Esophagus mucosa (tissue), 1 donor: ENCODE results near the gene KSR1. TPM values are rescaled to one million over a fixed set of nuclear protein-coding genes. Genes with fewer than 3 reads are reported as not detected.
"Not testable (repeated sequence)": the region's sequence is repeated elsewhere in the genome, so short reads cannot be mapped to it uniquely, and the experiment has no call there.

Source experiments
- ATAC-seq: fragments of 200-7000 bp; cut with Tn5 transposase; one replicate; pipeline ENCODE4 v1.9.1; 2020
- total RNA-seq: library from RNA; stranded (reverse); gene quantifications from one replicate; pipeline ENCODE4 v1.2.4, GENCODE V29; 2023
- donor health status: DM: yes; HTN: yes; CAD: no.

Gene KSR1
- total RNA-seq, 1 donor from 2014 or later, result 31.0 TPM

DNA sequence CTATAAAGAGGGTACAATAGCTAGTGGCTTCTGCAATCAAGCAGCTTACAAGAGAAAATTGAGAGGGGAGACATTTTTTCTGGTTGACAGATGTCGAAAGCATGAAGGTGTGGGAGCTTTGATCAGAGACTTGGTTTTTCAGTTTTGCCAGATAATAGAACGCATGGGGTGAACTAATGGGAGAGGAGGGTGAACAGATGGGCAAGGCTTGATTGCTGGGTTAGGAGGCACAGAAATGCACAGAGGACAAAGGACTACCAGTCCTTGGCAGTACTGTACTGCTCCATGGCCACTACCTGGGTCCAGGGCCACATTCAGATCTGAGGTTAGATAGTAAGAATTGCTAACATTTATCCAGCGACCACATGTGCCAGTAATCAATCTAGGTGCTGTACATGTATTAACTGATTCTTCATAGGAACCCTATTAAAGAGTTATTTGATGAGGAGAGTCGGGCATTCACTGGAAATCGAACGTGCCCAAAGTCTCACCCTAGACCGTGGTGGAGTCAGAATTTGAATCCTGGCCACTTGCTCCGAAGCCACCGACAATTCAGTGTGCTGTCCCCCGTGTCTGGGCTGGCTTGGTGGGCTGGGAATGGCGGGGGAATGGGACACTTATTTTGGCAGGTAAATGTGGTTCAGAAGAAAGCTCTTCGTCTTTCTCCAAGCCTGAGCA is 873 bp upstream of the KSR1 start:
- ATAC-seq, result no peak

DNA sequence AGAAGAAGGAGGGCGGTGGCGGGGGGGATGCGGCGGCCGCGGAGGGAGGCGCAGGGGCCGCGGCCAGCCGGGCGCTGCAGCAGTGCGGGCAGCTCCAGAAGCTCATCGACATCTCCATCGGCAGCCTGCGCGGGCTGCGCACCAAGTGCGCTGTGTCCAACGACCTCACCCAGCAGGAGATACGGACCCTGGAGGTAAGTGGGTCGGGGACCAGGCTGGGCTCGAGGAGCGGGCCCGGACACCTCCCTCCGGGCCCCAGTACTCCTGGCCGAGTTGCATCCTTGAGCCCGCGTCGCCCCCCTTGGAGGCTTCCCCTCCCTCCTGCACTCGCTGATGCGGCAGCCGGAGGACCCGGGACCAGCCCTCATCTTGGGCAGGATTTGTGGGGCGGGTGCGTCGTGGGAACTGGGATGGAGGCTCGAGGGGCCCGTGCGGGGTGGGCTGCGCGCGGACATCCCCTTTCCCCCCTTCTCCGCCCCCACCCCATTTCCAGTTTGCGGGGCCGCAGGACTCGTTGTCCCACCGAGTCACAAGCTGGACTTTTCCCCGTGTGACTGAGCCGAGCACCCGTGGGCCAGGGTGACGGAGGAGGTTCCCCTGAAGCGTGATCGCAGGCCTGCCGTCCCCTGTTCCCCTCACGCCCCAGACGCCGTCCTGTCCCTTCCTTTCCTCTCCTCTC is 572 bp downstream of the KSR1 start:
- ATAC-seq, result no peak

DNA sequence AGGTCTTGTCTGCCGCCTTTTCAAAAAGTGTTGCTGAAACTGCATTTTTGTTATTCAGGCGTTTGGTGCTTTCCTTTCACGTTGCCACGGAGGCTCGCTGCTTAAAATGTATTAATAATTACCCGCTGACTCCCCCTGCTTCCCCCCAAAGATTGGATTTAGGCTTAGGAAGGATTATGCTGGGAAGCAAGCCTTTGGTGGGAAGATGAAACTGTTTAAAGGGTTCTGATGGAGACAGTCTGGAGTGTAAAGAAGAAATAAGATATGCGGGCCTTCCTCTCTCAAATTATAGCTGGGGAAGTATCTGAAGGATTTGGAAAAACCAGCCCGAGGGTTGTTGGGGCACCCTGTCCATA is 1.1 kb downstream of the KSR1 start:
- no peak for ATAC-seq

DNA sequence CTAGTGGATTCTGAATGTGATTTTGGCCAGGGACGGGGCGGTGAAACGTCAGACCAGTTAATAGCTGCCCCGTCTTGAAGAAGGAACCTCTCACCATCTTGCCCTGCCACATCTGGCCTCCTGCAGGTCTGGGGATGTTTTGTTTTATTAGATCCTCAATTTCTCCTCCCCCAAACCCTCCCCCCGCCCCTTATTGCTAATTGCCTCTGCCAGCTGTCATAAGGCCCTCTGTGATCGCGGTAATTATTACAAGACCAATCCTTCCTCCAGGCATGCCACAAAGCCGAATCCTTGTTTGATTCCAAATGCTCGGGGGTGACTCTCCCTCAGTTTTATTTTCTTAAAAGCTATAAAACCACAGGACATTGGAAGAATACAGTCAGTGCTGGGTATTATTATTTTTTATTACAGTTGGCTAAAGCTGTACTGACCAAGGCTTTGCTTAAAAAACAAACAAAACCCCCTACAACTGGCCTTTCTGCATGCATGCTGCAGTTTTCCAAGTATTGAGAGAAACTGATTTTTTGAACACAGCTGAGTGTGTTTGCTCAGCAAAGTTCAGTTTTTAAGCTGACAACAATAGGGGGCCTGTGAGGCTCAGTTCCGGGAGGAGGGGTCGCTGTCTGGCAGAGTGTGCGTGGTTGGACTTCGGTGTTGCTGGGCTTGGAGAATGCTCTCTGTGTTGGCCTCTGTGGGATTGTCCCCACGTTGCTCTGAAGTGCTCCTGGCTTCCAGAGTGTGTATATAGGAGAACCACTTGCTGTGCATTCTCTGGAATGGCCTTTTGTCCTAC is 1.7 kb downstream of the KSR1 start:
- ATAC-seq, result no peak

DNA sequence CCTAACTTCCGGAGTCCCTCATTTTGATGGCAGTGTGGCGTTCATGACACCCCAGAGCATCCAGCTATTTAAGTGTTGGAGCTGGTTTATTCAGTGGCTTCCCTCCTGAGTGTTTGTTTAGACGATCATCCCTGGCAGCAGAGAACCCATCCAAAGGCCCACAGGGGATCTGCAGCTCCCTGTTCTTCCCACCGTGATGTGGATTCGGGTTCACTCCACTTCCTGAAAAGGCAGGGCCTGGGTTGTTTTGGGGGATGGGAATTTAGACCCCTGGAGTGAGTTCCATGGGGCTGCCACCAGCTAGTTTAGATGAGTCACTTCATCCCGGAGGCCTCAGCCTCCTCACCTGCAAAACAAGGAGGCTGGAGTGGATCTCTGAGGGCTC is 2.3 kb downstream of the KSR1 start:
- no peak for ATAC-seq

DNA sequence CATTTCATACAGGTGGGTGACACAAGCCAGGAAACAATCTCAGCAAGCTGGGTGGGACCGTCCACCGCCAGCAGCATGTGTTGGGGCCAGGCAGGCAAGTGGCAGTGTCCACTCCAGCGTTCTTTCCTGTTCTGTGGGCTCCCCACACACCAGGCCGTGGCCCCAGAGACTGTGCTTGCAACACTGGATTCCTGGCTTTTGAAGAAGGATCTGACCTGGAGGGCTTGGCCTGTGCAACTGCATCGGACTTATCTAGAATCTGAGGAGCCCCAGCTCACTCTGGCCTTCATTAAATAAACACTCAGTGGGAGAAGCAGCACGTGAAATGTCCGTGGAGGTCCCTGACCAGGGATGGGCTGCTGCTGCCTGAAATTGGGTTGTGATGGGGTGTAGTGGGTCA is 3.2 kb downstream of the KSR1 start:
- no peak for ATAC-seq

DNA sequence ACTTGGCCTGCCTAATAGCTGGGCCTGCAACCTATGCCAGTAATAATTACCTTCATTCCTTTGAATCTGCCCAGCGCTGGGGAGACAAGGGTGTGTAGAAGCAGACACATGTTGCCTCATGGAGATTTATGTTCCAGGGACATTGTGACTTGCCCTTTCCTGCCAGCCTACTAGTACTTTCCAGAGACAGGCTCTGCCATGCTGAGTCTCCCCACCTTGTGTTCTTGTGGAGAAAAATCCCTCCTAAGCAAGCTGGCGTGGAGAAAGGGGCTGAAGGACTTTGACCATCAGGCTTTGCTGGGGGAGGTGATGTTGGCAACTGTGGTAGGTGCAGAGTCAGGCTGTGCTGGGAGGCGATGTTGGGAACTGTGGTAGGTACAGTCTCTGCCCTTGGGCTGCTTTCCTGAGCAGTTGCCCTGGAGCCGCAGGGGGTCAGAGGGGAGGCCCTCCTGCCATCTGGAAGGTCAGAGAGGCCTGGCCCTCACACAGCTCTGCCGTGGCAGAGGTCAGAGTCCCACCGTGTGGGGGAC is 4.0 kb downstream of the KSR1 start:
- no peak for ATAC-seq

DNA sequence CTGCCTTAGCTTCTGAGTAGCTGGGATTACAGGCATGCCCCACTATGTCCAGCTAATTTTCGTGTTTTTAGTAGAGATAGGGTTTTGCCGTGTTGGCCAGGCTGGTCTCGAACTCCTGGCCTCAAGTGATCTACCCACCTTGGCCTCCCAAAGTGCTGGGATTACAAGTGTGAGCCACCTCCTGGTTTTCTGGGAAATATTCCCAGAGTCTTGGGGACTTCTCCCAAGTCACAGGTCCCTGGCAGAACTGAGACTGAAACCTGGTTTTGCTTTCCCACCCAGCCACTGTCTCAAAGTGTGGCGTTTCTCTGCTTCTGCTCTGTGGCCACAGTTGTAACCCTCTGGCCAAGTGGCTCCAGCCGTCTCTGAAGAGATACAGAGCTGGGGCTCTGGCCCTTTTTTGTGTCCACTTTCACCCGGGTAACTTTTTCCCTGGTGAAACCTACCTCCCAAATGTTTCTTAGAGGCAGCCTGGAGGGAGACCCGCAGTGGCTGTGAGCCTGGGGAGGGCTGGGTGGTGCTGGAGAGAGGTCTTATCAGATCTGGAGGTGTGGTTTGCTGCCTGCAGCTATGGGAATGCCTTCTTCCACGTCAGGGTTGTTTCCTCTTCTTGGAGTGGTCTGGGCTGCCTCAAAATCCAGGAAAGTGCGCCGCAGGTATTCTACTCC is 5.1 kb downstream of the KSR1 start:
- no peak for ATAC-seq

DNA sequence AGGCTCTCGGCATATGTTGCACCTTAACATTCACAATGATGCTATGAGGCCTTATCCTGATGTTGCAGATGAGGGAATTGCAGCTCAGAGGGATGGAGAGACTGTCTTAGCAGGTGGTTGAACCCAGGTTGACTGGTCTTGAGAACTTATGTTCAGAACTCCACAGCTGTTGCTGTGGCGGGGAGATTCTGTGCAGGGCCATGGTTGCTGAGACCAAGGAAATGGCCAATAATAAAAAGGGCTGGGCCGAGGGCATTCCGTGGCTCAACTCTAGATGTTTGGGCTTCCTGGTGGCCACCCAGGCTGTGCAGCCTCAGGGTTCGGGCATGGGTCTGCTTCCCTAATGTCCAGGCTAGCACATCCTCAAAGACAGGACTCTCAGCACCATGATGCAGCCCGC is 5.9 kb downstream of the KSR1 start:
- no peak for ATAC-seq

DNA sequence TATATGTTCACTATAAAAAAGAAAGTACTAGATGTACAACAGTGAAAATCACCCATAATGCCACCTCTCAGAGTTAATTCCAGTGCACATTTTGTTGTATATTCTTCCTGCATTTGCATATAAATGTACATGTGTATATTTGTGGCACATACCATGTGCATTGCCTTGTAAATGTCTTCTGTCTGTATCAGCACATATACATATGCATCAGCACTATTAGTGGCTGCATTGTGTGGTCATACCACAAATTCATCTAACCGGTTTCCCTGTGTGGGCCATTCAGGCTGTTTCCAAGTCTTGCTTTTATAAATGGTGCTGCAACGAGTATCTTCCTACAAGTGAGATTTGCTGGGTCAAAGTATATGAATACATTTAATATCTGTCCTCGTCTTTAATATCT is 6.5 kb downstream of the KSR1 start:
- ATAC-seq, result no peak

DNA sequence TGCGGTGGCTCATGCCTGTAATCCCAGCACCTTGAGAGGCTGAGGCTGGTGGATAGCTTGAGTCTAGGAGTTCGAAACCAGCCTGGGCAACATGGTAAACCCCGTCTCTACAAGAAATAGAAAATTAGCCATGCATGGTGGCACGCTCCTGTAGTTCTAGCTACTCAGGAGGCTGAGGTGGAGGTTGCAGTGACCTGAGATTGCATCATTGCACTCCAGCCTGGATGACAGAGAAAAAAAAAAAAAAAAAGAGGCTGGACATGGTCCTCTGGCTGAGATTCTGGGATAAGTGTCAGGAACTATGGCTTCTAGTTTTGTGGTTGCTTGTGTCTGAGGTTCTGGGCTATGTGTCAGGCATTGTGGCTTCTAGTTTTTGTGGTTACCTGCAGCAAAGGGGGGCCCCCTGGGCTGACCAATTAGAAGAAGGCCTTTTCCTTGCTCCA is 7.0 kb downstream of the KSR1 start:
- ATAC-seq, result no peak

DNA sequence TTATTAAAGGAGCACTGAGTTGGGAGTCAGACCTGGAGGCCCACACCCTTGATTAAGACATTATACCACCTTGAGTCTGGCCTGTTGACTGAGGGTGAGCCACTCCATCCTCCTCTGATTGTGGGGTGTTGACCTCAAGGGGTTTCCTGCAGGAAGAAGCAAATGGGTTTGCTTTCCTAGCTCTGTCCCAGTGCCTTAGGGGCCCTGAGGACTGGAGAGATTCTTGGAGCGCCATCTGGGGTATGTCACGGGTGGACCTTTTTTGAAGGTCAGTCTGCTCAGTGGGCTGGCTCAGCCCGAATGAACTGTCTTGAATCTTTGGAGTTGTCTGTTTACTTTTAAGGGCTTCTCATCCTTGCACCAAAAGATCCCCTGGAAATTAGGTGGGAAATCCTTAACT is 7.8 kb downstream of the KSR1 start:
- not testable (repeated sequence) for ATAC-seq

DNA sequence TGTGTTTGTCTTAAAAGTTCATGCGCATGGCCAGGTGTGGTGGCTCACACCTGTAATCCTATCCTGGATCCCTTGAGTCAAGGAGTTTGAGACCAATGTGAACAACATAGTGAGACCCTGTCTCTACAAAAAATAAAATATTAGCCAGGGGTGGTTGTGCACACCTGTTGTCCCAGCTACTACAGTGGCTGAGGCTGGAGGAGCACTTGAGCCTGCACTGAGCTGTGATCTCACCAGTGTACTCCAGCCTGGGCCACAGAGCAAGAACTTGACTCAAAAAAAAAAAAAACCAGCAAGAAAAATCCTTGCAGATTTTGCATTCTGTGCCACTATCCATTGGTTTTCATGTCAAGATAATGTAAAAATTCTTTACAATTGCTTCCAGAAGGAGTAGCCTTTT is 8.2 kb downstream of the KSR1 start:
- no peak for ATAC-seq

DNA sequence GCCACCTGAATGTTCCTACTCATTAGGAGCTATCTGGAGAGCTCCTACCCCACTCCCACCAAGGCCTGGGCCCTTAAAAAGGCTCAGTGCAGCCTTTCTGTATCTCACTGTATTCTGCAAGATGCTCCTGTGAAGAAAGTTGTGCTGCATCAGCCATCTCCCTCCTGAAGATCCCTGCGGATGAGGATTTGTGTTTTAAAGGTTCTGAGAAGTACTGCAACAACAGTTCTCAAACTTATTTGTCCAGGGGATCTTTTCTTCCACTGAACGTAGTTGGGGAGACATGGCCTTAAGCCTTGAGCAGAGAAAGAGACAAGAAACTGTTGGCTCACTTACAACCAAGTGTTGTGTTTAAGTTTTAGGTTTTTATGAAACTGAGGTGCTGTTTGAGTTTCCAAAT is 9.6 kb downstream of the KSR1 start:
- not testable (repeated sequence) for ATAC-seq

DNA sequence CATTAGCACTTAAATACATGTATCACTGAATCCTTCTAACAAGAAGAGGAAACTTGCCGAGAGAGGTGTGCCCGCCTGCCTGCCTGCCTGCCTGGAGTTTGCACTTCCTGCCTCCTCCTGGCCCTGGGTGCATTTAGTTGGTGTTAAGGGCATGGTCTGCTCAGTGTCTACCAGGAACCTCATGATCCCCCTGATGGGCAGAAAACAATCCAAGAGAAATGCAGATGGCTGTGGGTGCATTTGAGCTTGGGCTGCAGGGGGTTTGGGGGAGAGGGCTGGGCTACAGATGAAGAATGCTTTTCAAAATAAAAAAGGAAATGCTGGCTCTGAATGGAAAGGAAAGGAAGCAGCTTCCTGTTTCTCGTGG is 10.1 kb downstream of the KSR1 start:
- ATAC-seq, result no peak

DNA sequence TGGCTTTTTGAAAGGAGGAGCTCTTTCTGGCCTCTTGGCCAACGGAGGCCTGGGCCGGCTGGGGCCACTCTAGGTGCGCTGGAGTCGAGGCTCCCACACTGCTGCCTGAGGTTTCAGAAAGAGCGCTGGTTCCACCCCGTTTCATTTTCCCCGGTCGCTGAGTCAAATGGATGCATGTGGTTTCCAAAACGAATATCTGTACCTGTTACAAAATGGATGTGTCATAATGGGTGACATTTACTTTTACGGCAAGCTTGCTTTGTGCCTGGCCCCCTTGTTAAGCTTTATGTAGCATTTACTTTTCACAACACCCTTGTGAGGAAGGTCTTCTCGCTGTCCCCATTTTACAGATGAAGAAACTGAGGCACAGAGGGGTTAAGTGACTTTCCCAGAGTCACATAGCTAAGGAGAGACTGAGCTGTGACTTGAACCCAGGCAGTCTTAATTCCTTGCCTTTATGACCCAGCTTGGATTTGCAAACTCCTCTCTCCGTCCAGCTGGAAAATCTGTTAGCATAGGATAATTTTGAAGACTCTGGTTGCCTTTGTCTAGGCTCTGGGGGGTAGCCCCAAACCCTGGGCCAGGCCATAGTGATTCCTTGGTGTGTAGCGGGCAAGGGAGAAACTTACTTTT is 10.6 kb downstream of the KSR1 start:
- ATAC-seq, result no peak

DNA sequence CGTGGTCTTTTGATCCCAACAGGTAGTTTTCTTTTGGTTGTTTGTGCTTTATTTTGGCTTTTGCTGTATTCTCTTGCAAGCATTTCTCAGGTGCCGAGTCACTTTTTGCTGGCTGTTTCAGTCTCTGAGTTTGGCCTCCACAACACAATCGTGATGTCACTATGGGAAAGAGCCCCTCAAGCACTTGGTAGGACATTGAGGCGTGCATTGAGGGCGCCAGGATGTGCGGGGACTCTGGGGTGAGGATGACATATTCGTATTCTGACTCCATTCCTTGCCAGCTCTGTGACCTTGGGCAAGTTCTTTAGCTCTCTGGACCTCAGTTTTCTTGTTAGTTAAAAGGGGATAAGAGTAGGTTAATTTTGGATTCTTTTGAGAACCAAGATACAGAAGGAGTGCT is 13.0 kb downstream of the KSR1 start:
- no peak for ATAC-seq

DNA sequence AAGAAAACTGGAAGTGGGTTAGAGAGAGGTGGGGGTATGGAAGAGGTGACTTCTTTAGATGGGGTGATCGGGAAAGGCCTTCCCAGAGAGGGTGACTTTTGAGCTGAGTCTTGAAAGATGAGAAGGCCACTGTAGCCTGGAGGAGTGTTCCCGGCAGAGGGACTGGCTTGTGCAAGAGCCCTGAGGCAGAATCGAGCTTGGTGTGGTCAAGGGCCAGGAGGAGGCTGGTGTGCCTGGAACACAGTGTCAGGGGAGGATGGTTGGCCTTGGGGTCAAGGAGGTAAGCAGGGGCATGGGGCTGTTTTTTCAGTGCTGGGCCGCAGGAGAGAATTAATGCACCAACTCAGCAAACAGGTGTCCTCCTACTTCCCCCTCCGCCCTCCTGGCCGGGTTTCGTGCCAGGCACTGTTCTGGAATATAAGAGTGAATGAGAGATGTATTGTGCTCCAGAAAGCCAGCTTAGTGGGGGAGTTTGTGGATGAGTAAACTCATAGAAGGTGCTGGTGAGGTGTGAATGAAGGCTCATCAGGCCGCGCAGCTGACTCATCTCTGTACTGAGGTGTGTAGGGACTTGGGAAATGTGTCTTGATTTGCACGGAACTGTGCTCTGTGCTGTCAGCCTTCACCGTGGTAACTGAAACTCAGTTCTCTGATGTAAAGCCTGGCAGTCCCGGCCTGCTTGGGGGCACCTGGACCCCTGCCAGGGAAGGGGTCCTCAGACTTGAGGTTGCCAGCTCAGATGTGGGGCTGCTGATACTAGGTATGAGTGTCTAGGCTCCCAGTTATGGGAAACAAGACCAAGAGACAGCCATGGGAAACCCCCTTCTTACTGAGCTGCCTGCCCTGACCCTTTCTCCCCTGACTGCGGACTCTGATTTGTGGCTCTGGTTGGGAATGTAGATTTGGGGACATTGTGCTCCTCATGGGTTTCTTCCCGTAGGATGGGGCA is 15.3 kb downstream of the KSR1 start:
- peak; percentile 93 for ATAC-seq

DNA sequence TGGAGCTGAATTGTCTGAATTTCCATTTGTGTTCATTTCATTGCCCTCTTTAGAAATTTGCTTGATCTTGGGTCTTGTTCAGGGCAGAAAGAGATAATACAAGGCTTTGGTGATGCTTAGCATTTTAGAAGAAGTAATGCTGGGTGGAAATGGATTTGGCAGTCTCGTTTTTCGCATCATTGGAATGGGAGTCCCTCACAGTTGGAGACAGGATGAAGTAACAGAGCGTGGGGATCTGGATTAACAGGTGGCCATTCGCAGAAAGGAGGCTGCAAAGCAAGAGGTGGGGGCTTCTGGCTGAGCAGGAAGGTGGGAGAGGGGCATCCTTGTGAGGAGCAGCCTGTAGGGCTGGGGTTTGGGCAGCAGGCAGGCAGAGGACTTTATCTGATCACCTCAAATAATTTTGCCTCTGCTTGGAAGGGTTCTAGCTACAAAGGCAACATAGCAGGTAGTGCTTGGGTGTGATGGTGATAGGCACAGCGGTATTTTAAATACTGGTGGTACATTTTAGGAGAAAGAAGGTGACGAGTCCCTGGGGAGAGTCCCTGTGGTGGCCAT is 17.0 kb downstream of the KSR1 start:
- ATAC-seq, result peak; percentile 34

DNA sequence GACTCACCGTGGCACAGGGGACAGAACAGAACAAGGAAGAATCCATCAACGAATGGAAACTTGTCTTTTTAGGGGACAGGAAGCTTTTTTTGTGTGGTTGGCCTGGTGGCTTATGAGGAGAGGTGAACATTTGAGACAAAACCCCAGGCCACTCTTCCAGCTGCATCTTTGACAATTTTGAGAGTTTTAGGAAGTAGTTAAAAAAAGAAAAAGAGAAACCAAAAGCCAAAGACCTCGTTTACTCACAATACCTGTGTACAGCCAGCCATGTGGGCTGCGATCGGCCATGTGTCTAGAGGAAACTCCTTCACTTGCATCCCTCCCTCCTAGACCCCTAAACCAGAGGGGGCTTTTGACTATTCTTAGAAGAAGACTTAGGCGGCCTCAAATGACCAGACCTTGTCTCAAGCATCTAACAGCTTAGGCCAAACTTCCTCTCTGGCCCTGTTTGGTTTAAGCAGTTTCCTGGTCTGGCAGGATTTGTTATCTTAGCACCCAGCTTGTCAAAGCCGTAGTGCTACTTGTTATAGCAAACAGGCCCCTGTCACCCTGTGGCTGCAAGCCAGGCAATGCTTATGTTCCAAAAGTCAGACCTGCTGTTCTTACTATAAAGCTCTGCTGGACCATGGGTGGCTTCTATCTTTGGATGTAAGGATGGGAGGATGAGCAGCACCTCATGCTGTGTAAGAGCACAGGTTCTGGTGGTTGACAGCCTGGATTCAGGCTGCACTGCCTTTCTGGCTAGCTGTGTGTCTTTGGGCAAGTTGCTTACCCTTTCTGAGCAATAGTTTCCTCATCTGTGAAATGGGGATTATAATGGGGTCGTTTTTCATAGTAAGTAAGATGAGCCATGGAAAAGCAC is 17.7 kb downstream of the KSR1 start:
- ATAC-seq, result no peak
